ENCODE measurements around the gene ENO4. TPM values are rescaled to one million over a fixed set of nuclear protein-coding genes. Genes with fewer than 3 reads are reported as not detected.

Gene ENO4
- total and polyA plus RNA-seq, 7 experiments from 2014 or later: not detected

- Histone ChIP-seq H3K27me3 (ENCODE audit: control insufficient read depth in 2 of 2, insufficient read depth in 2 of 2, low read length in 2 of 2) (peaks cover 0 to 3% of the 10 kb centered on the region in 2 donors), H3K4me3 (ENCODE audit: low read length) (no peak overlapping the region), H3K36me3 (ENCODE audit: control insufficient read depth in 2 of 3, insufficient read depth in 3 of 3, low read length in 3 of 3) (no peaks in the 10 kb centered on the region), H3K4me1 (ENCODE audit: control insufficient read depth in 2 of 2, insufficient read depth in 2 of 2, low read length in 2 of 2) (no peaks in the 10 kb centered on the region), H3K9me3 (ENCODE audit: control insufficient read depth in 2 of 3, low read length in 3 of 3) (no peaks in the 10 kb centered on the region), H3K27ac (ENCODE audit: low read depth, low read length) (no peak overlapping the region)
- H3K36me3 Mint-ChIP-seq: peaks cover 0 to 5% (median 0%) of the 10 kb centered on the region in 5 donors
- CTCF ChIA-PET: no interaction called here
- no peak for DNase-seq
- peaks cover 0 to 7% (median 3%) of the 10 kb centered on the region in 11 donors for H3K9me3 Mint-ChIP-seq
- H3K27ac Mint-ChIP-seq: no peak overlapping the region
- intact Hi-C loops (cut with micrococcal nuclease): no loop called here
- POLR2A ChIA-PET: no interaction called here
- no peaks in the 10 kb centered on the region for H3K4me1 Mint-ChIP-seq
- peaks cover 0 to 51% (median 24%) of the 10 kb centered on the region in 5 donors for H3K27me3 Mint-ChIP-seq
- no peak overlapping the region for H3K4me3 Mint-ChIP-seq
- no peak for ATAC-seq
These were observed 31.4 kb upstream of the ENO4 start for GRCh38 chr10:116817780-116818343.

- H3K9me3 Mint-ChIP-seq: peaks cover 0 to 7% (median 2%) of the 10 kb centered on the region in 11 donors
- no peak overlapping the region for H3K4me3 Mint-ChIP-seq
- ATAC-seq (no peak), DNase-seq (no peak)
- Histone ChIP-seq H3K36me3 (ENCODE audit: control insufficient read depth in 2 of 3, insufficient read depth in 3 of 3, low read length in 3 of 3) (no peaks in the 10 kb centered on the region), H3K27ac (ENCODE audit: low read depth, low read length) (no peak overlapping the region), H3K27me3 (ENCODE audit: control insufficient read depth in 2 of 2, insufficient read depth in 2 of 2, low read length in 2 of 2) (peaks cover 0 to 3% of the 10 kb centered on the region in 2 donors), H3K9me3 (ENCODE audit: control insufficient read depth in 2 of 3, low read length in 3 of 3) (no peaks in the 10 kb centered on the region), H3K4me1 (ENCODE audit: control insufficient read depth in 2 of 2, insufficient read depth in 2 of 2, low read length in 2 of 2) (no peaks in the 10 kb centered on the region), H3K4me3 (ENCODE audit: low read length) (no peak overlapping the region)
- peaks cover 0 to 45% (median 21%) of the 10 kb centered on the region in 5 donors for H3K27me3 Mint-ChIP-seq
- H3K36me3 Mint-ChIP-seq: peaks cover 0 to 5% (median 0%) of the 10 kb centered on the region in 5 donors
- POLR2A ChIA-PET: no interaction called here
- intact Hi-C loops (cut with micrococcal nuclease): no loop called here
- no peak overlapping the region for H3K27ac Mint-ChIP-seq
- CTCF ChIA-PET: no interaction called here
- no peaks in the 10 kb centered on the region for H3K4me1 Mint-ChIP-seq
These were observed 29.2 kb upstream of the ENO4 start for GRCh38 chr10:116819999-116820677.

- H3K4me3 Mint-ChIP-seq: peak overlapping the region in 1 of 10 donors; percentile 27
- ChIA-PET POLR2A (no interaction called here), CTCF (no interaction called here)
- peaks cover 0 to 39% (median 15%) of the 10 kb centered on the region in 5 donors for H3K27me3 Mint-ChIP-seq
- H3K36me3 ChIP-seq (ENCODE audit: control insufficient read depth in 2 of 3, insufficient read depth in 3 of 3, low read length in 3 of 3): no peaks in the 10 kb centered on the region
- no peaks in the 10 kb centered on the region for H3K27me3 ChIP-seq (ENCODE audit: control insufficient read depth in 2 of 2, insufficient read depth in 2 of 2, low read length in 2 of 2)
- no peak overlapping the region for H3K4me3 ChIP-seq (ENCODE audit: low read length)
- no peaks in the 10 kb centered on the region for H3K4me1 ChIP-seq (ENCODE audit: control insufficient read depth in 2 of 2, insufficient read depth in 2 of 2, low read length in 2 of 2)
- H3K27ac ChIP-seq (ENCODE audit: low read depth, low read length): no peak overlapping the region
- H3K27ac Mint-ChIP-seq: no peak overlapping the region
- peaks cover 0 to 1% (median 0%) of the 10 kb centered on the region in 7 donors for H3K4me1 Mint-ChIP-seq
- DNase-seq (no peak), ATAC-seq (no peak)
- peaks cover 0 to 6% (median 0%) of the 10 kb centered on the region in 11 donors for H3K9me3 Mint-ChIP-seq
- H3K9me3 ChIP-seq (ENCODE audit: control insufficient read depth in 2 of 3, low read length in 3 of 3): no peaks in the 10 kb centered on the region
- intact Hi-C loops (cut with micrococcal nuclease): no loop called here
- H3K36me3 Mint-ChIP-seq: peaks cover 0 to 5% (median 0%) of the 10 kb centered on the region in 5 donors
These were observed 23.4 kb upstream of the ENO4 start for GRCh38 chr10:116825901-116826300.

DNA sequence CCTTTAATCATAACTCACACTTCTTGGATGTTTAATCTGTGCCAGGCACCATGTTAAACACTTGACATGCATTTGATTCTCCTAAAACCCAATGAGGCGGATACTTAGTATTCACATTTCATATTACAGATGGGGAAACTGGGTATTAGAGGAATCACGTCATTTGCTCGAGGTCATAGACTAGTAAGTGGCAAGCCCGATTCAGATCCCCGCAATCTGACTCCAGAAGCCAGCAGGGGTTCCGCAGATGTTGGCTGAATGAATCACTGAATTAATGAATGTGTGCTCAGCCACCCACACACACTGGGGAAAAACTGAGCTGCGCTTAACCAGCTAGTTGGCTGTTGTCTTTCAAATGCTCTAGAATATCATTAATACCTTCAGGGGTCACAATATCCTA, 22.5 kb upstream of the ENO4 start:
- H3K4me3 ChIP-seq (ENCODE audit: low read length): no peak overlapping the region
- peaks cover 0 to 3% (median 0%) of the 10 kb centered on the region in 11 donors for H3K9me3 Mint-ChIP-seq
- H3K27ac Mint-ChIP-seq: no peak overlapping the region
- H3K36me3 Mint-ChIP-seq: no peaks in the 10 kb centered on the region
- H3K27ac ChIP-seq (ENCODE audit: low read depth, low read length): no peak overlapping the region
- no peaks in the 10 kb centered on the region for H3K4me1 ChIP-seq (ENCODE audit: control insufficient read depth in 2 of 2, insufficient read depth in 2 of 2, low read length in 2 of 2)
- POLR2A ChIA-PET: no interaction called here
- H3K27me3 Mint-ChIP-seq: peaks cover 0 to 31% (median 15%) of the 10 kb centered on the region in 5 donors
- CTCF ChIA-PET: no interaction called here
- H3K9me3 ChIP-seq (ENCODE audit: control insufficient read depth in 2 of 3, low read length in 3 of 3): no peaks in the 10 kb centered on the region
- H3K27me3 ChIP-seq (ENCODE audit: control insufficient read depth in 2 of 2, insufficient read depth in 2 of 2, low read length in 2 of 2): no peaks in the 10 kb centered on the region
- no peaks in the 10 kb centered on the region for H3K36me3 ChIP-seq (ENCODE audit: control insufficient read depth in 2 of 3, insufficient read depth in 3 of 3, low read length in 3 of 3)
- intact Hi-C loops (cut with micrococcal nuclease): no loop called here
- H3K4me3 Mint-ChIP-seq: no peak overlapping the region
- DNase-seq: no peak
- H3K4me1 Mint-ChIP-seq: peaks cover 0 to 1% (median 0%) of the 10 kb centered on the region in 7 donors
- ATAC-seq: no peak

GRCh38 chr10:116827214-116827671, 22.1 kb upstream of the ENO4 start:
- ChIA-PET POLR2A (no interaction called here), CTCF (no interaction called here)
- H3K9me3 Mint-ChIP-seq: peaks cover 0 to 3% (median 0%) of the 10 kb centered on the region in 11 donors
- DNase-seq (no peak), ATAC-seq (no peak)
- peaks cover 0 to 28% (median 15%) of the 10 kb centered on the region in 5 donors for H3K27me3 Mint-ChIP-seq
- H3K36me3 Mint-ChIP-seq: no peaks in the 10 kb centered on the region
- no peak overlapping the region for H3K4me3 Mint-ChIP-seq
- Histone ChIP-seq H3K4me3 (ENCODE audit: low read length) (no peak overlapping the region), H3K36me3 (ENCODE audit: control insufficient read depth in 2 of 3, insufficient read depth in 3 of 3, low read length in 3 of 3) (no peaks in the 10 kb centered on the region), H3K9me3 (ENCODE audit: control insufficient read depth in 2 of 3, low read length in 3 of 3) (no peaks in the 10 kb centered on the region), H3K4me1 (ENCODE audit: control insufficient read depth in 2 of 2, insufficient read depth in 2 of 2, low read length in 2 of 2) (no peaks in the 10 kb centered on the region), H3K27me3 (ENCODE audit: control insufficient read depth in 2 of 2, insufficient read depth in 2 of 2, low read length in 2 of 2) (no peaks in the 10 kb centered on the region), H3K27ac (ENCODE audit: low read depth, low read length) (no peak overlapping the region)
- intact Hi-C loops (cut with micrococcal nuclease): no loop called here
- peaks cover 0 to 1% (median 0%) of the 10 kb centered on the region in 7 donors for H3K4me1 Mint-ChIP-seq
- H3K27ac Mint-ChIP-seq: no peak overlapping the region

GRCh38 chr10:116828116-116828515, 21.2 kb upstream of the ENO4 start:
- ATAC-seq (no peak), DNase-seq (no peak)
- intact Hi-C loops (cut with micrococcal nuclease): no loop called here
- Histone ChIP-seq H3K36me3 (ENCODE audit: control insufficient read depth in 2 of 3, insufficient read depth in 3 of 3, low read length in 3 of 3) (no peaks in the 10 kb centered on the region), H3K27ac (ENCODE audit: low read depth, low read length) (no peak overlapping the region), H3K9me3 (ENCODE audit: control insufficient read depth in 2 of 3, low read length in 3 of 3) (no peaks in the 10 kb centered on the region), H3K4me1 (ENCODE audit: control insufficient read depth in 2 of 2, insufficient read depth in 2 of 2, low read length in 2 of 2) (no peaks in the 10 kb centered on the region), H3K27me3 (ENCODE audit: control insufficient read depth in 2 of 2, insufficient read depth in 2 of 2, low read length in 2 of 2) (no peaks in the 10 kb centered on the region), H3K4me3 (ENCODE audit: low read length) (no peak overlapping the region)
- no peak overlapping the region for H3K4me3 Mint-ChIP-seq
- H3K4me1 Mint-ChIP-seq: peaks cover 0 to 1% (median 0%) of the 10 kb centered on the region in 7 donors
- POLR2A ChIA-PET: no interaction called here
- CTCF ChIA-PET: interaction anchor here (0.8 kb wide), 1 partner anchor 43 kb away, joined by 3 read pairs; no protein-coding TSS in a partner anchor
- H3K36me3 Mint-ChIP-seq: no peaks in the 10 kb centered on the region
- H3K27me3 Mint-ChIP-seq: peaks cover 0 to 25% (median 14%) of the 10 kb centered on the region in 5 donors
- H3K9me3 Mint-ChIP-seq: peaks cover 0 to 3% (median 0%) of the 10 kb centered on the region in 11 donors
- no peak overlapping the region for H3K27ac Mint-ChIP-seq
